RCC 7860 (cell line): ENCODE results near the gene NCF2.
A peak's percentile ranks its signal among the peaks of the same experiment; 100 is the strongest.

Experiments
- DNase-seq: peaks from one replicate; pipeline ENCODE4 v3.0.0-alpha.2; 2015; ENCODE audit warnings: low spot score
- FAIRE-seq: peaks from 2 replicates; lab custom pipeline; 2012; peaks lifted over from hg19 to GRCh38; lab: Jason Lieb, UNC

Gene NCF2

DNA sequence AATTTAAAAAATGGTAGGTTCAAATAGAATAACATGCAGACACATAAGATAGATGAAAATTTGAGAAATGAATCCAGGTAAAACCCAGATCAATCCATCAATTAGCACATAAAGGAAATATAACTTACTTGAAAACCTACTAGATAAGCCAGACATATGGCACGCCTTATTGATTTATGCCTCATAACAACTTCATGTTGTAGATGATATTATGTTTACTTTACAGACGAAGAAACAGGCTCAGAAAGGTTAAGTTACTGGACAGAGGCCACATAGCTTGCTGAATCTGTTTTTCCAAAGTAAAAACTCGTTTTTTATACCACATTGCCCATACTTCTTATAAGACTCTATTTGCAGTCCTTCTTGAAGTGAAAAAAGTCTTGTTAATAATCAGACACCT lies 22.1 kb upstream of the NCF2 start:
- no peak for DNase-seq
- no peak for FAIRE-seq

DNA sequence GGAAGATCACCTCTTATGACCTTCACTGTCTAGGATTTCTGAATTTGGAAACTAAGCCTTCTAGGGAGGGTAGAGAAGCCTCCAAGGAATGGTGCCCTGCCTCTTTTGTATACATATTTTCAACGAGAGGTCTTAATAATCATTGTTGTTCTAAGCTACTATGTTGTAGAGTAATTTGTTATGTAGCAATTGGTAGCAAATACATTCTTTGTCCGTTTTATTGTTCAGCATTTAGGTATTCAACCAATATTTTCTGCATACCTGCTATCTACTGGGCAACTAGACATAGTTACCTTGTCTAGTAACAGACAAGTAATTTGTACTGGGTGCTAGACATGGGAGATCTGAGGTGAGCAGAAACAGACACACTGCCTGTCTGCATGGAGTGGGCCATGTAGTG lies 20.8 kb upstream of the NCF2 start:
- FAIRE-seq (no peak), DNase-seq (no peak)

DNA sequence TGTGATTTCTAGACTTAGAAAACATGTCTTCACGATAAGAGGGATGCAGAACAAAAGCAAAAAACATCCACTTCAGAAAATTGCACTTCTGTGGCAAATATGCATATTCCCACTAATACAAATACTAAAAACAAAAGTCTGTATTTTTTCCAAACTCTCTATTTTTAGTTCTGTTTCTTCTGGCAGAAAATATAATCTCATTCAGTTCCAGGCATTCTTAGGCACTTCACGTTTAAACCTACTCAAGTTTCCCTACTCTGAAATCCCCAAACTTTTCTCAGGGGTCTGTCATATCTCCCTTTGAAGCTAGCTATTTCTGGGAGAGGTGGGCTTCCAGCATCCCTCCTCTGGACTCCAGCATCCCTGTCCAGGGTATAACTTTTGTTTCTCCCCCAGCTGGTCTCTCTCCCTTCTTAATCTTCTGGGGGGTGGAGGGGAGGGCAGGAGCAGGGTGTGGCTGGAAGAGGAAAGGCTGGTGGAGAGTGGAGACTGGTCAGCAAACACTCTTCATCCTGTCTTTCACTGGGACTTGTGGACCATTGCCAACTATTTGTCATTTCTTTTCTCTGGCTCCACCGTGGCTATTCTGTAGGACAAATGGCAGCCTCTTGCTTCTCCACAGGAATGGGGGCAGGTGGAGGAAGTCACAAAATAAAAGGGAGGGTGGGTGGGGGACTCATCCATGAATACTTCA lies 19.6 kb upstream of the NCF2 start:
- FAIRE-seq (no peak), DNase-seq (peak; percentile 28)

DNA sequence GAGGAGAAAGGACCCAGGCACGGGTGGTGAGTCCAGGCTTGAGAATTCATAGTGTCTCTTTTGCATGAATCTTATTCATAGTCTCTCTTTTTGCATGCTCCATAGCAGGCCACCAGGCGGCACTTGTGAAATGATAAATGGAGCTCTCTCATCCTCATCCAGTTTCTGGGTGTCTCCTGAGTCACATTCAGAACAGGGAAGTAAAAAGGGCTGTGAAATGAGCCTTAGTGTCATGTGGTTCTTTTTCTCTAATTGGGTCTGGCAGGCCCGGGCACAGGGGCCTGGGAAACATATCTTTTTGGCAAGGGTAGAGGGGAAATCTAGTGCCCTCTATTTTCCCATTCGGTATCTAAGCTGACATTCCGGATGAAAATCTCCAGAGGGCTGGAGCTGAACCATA lies 19.1 kb upstream of the NCF2 start:
- DNase-seq (peak; percentile 34), FAIRE-seq (no peak)

DNA sequence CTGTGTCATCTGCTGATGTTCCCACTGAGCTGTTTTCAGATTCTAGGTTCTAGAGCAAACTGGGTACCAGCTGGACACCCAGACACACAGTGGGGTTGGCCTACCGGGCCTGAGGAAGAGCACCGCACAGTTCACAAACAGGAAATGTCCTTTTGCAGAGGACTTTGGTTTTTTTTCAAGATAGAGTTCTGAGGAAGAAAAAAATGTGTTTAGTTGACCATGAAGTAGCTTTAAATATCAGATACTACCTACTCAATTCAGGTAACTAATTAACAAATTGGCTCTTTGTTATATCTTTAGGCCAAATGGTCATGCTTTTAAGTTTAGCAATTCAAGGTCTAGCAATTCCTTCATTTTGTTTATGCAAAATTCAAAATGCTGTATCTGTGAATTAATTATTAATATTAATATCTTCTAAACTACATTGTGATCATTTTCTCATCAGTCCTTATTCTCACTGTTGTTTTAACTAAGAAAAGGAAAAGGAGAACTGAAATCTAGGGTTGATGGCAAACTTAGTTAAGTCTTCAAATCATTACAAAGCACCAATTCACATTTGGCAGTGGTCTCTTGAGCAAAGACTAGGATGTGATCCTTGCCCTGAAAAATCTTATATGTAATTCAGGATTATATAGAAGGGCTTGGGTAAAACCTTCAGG lies 17.2 kb upstream of the NCF2 start:
- DNase-seq, result no peak

DNA sequence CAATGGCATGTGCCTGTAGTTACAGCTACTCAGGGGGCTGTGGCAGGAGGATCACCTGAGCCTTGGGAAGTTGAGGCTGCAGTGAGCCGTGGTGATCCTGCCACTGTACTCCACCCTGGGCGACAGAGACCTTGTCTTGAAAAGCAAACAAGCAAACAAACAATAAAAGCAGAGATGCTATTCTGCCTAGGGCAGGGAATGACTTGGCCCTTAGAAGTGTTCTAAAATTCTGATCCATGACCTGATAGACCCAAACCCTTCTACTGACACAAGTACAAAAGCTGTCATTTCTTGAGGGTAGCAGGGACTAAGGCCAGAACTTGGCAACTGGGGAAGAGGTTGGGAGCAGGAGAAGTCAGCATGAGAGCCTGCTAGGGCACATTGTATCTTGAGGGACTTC lies 15.6 kb upstream of the NCF2 start:
- DNase-seq, result no peak
- no peak for FAIRE-seq

More for the DNA sequence above, 17.2 kb upstream of the NCF2 start:
- no peak for FAIRE-seq

DNA sequence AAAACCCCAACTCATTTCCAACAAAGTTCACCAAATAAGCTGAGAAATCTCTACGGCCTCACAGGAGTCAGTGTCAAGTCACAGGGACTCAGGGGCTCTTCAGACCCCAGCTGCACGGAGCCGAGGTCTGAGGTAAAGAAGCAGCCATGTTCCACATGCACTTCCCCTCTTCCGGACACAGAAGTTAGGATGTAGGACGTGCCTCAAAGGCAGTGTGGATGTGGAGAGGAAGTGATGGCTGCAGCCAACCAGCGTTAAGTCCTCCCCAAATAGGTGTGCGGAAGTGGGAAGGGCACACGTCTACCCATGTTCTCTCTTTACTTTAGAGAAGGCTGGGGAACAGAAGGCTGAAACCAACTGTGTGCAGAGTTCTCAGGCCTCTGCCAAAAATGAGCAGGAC lies 14.6 kb upstream of the NCF2 start:
- FAIRE-seq, result no peak
- no peak for DNase-seq

DNA sequence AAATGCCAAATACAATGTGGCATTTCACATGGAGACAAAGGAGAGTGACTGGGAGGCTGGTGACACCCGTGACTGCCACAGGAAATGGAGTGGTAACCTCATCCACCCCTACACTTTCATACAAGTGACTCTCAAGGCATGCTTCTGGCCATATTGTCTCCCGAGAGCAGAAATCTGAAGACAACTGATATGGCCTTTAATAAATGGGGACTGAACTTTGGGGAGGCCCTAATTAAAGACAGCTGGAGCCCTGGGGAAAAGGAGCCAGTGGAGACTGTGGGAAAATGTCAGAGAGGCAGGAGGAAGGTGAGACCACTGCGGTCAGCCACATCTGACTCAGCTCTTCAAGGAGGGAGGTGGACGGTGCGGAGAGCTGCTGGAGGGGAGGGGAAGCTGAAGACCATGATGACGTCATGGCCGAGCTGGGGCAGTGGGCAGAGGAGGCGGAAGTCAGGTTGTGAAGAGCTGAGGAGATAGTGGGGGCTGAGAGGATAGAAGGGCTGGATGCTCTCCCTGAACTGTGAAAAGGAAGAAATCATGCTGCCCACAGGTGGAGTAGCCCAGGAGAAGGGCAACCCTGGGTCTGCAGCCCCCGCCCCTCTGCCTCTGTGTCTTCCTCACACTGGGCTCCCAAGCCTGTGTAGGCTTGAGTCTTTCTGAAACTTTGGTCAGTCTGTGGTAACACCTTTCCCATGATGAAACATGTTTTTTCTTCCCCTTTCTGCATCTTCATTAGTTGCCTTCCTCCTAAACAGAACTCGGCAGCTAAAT lies 14.0 kb upstream of the NCF2 start:
- peak; percentile 42 for FAIRE-seq
- peak; percentile 85 for DNase-seq

DNA sequence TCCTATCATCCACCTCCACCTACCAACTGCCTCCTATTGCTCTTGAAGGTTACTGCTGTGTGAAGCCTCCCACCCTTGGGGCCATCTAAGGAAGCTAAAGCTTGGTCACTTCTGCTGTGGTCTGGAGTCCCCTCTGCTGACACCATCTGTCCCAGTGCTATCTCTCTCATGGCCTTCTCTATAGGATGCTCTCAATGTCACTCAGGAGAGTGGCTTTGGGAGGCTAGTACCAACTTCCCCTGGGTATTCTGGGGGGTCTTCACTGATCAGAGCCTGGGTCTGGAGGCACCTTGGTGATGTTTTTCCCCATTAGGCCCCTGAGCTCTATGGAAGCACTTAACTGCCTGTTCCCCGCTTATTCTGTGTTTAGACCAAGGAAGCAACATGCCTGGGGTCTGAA lies 12.3 kb upstream of the NCF2 start:
- DNase-seq, result no peak

DNA sequence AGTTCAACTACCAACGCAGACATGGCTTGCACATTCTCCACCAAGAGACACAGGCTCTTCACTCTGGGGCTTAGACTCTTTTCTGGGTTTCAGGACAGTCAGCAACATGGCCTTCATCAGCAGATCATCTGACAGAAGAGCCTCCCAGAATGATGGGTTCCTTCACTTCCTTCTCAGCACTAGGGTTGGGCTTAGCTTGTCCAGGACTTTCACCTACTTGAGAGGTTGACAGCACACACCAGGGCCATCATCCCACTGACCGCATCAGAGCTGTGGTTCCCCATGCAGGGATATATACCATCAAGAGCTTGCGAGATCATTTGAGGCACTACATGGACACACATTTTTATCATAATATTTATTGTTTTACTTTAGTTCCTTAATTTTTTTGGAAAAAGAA lies 10.4 kb upstream of the NCF2 start:
- FAIRE-seq, result no peak

More for the DNA sequence above, 12.3 kb upstream of the NCF2 start:
- no peak for FAIRE-seq

DNA sequence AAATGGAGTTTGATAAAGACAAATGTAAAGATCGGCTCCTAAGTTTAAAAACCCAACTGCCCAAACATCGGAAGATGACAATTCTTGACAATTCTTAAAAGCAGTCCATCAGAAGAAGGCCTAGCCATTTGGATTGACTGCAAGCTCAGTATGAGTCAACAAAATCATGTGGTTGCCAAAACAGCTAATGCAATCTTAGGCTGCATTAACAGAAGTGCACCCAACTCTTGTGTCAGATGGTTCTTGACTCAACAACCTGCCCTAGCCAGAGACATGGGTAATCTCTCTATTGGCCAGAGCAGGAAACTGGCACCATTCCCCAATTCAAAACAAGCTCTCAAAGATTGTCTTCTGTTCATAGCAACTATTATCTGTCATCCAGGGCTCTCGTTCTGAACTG lies 9.9 kb upstream of the NCF2 start:
- FAIRE-seq, result no peak
- DNase-seq, result peak; percentile 30

More for the DNA sequence above, 10.4 kb upstream of the NCF2 start:
- no peak for DNase-seq

DNA sequence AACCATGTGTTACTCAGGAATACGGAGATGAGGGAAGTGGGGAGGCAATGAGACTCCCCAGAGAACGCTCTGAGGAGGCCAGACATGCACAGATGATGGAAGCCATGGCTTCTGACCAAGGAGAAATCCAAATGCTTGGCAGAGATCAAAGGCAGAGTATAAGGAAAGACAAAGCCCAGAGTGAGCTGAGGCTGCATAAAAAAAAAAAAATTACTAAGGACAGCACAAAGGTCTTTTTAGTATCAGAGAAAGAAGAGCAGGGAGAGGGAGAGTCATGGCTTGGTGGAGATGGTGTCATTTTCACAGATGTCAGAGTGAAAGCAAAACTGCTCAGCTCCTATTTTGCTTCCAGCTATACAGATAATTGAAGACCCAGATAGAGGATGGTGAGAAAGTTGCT lies 8.1 kb upstream of the NCF2 start:
- FAIRE-seq (no peak), DNase-seq (no peak)

DNA sequence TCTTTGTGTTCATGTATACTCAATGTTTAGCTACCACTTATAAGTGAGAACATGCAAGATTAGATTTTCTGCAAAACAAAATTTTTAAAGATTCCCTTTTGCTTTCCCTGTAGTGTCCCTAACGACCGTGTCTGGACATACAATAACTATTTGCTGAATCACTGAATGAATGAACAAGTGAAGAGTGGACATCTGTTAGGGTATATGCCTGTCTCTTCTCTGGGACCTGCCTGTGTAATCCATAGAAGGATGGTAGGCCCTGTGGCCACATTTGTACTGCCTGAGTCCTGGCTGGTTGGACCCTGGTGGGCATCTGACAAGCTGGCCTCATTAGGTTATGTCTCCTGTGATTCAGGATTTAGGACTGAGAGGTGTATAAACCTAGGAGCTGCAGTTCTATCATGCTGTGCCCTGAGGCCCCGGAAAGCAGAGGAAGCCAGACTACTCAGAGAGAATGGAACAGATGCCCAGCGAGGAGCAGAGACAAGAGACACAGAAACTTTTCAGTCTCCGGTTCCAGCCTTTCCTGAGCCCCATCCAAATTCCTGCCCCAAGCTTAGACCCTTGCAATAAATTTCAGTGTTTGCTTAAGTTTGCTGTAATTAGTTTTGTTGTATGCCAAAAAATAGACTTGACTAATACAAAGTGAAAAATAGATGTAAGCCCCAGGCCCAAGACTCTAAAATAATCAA lies 7.5 kb upstream of the NCF2 start:
- no peak for FAIRE-seq
- no peak for DNase-seq

DNA sequence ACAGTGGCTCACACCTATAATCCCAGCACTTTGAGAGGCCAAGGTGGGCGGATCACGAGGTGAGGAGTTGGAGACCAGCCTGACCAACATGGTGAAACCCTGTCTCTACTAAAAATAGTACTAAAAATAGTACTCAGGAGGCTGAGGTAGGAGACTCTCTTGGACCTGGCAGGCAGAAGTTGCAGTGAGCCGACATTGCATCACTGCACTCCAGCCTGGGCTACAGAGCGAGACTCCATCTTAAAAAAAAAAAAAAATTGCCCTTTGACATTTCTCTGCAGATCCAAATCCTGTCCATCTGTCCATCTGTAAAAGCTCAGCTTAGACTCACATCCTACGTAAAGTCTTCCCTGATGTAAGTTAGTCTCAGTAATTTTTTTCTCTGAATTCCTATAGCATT lies 6.2 kb upstream of the NCF2 start:
- DNase-seq, result no peak
- FAIRE-seq, result no peak

DNA sequence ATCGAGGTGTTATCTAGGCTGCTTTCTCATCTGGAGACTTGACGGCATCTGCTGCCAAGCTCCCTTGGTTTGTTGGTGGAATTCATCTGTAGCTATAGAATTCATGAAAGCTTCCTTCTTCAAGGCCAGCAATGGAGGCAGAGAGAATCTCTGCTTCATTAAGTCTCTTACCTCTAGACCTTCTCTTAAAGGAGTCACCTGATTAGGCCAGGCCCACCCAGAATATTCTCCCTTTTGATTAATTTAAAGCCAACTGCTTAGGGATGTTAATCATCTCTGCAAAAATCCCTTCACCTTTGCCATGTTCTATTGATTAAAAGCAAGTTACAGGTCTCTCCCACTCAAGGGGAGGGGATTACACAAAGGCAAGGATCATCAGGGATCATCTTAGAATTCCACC lies 5.3 kb upstream of the NCF2 start:
- FAIRE-seq, result no peak

DNA sequence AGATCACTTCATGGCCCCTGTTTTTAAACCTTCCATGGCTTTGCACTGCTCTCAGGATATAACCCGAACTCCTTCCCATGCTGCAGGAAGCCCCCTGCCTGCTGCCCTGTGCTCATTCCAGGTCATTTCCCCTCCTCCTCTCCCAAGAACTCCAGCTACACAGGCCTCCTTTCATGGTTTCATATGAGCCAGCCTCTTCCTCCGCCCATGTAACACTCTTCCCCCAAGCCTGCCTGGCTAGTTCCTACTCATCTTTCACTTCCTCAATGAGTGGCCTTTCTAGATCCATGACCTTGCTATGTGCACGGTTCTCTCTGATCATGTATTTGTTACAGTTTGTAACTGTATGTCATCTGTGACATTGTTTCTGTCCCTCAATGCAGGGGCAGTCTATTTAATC lies 3.1 kb upstream of the NCF2 start:
- DNase-seq, result no peak
- FAIRE-seq, result no peak

More for the DNA sequence above, 5.3 kb upstream of the NCF2 start:
- DNase-seq, result no peak

DNA sequence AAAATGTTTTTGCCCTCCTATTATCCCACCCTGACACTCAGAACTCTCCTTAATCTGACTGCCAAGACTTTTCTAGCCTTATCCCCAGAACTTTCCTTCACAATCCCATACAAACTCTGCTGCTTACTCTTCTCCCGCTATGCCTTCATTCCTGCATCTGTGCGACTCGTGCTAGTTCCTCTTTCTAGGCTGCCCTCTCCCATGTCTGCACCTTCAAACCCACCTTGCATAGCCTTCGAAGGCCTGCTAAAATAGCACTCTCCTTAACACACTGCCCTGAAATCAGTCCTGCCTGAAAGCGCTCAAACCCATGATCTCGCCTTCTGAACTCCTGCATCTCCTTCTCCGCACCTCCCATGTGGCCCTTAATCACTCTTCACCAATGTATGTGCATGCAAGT lies 2.5 kb upstream of the NCF2 start:
- DNase-seq (no peak), FAIRE-seq (no peak)

DNA sequence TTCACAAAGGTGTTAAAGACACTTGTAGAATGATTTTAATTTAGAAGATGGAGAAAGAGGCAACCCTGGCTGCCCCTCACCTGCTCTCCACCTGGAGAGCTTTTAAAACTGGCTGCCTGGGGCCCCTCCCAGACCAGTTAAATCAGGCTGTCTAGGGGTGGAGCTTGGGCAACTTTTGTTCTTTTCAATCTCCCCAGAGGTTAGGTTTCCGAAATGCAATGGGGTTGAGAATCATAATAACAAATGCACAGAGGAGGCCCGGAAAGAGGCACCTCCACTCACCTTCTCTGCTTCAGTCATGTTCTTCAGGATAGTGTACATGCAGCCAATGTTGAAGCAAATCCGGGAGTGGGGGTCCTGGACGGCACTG lies 400 bp downstream of the NCF2 start:
- no peak for FAIRE-seq
- DNase-seq, result no peak

DNA sequence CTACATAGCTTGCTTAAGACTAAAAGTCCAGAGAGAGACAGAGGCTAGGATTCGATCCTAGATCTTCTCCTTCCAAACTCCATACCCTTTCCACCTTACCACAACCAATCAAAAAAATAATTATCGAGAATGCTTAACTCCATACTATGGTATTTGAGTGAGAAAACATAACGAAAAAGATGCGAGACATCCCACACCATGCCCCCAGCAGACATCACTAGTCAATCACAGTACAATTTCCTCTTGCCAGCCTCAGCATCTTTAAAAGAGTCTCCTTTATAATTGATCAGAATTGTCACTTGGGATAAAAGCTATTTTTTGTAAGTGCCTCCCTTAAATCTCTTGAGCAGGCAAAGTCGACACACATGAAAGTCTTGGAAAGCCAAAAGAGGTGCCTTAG lies 875 bp downstream of the NCF2 start:
- no peak for DNase-seq
- no peak for FAIRE-seq

DNA sequence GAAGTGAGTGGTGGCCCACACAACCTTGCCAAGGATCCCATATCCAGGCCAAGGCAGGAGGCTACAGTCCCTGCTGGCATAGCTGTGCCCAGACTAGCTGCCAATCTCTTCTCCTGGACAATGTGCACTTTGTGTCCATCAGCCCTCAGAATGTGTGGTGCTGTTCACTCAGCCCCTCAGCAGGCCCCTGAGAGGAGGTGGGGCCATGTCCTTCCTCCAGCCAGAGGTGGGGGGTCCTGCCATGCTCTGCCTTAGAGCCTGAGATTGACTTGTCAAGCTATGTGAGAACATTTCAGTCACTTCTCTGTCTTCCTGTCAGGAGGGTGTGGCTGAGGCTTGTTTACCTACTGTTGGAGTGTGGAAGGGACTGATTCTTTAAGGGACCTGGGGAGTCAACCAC lies 1.4 kb downstream of the NCF2 start:
- no peak for FAIRE-seq

DNA sequence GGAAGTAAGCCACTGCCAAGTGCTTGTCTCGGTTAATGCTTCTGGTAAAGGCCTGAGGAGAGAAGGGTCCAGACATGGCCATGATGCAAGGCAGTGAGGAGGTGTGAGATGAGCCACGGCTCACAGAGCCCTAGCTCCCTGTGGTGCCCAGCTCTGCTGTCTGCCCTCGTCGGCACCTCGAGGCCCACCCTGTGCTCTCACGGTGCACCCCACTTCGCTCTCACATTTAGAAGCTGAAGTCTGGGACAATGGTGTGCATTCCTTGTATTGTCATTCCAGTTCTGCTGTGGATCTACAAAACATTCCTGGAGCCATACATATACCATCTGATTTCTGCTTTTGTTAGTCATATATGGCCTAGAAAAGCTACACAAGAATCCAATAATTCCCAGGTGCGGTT lies 3.3 kb downstream of the NCF2 start:
- FAIRE-seq, result no peak
- DNase-seq, result no peak

More for the DNA sequence above, 1.4 kb downstream of the NCF2 start:
- no peak for DNase-seq
